Measurements from ENCODE around the gene NAGK. TPM values are rescaled to one million over a fixed set of nuclear protein-coding genes. Genes with fewer than 3 reads are reported as not detected.

Gene NAGK
- total and polyA plus RNA-seq, 9 of the 15 experiments (the other 6 are each of a cell fraction or from before 2014, with no cell fraction given): 4.9 to 14.9 (median 10.6) TPM

DNA sequence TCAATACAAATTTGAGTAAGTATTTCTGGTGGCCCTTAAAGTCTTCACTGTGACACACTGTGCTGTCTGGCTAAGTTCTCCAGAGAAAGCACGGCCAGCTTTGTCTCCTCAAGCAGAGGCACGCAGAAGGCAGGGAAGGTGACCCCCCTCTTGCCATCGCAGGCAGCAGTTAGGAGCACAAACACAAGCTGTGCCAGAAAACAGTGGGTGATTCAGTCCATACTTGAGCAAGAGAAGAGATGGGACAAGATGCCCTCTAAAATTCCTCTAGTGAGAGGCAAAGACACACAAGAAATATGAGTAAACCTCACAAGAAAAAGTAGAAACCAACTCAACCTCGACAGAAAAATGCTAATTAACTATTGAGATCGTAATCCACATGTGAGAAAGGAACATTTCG lies 51.7 kb downstream of the NAGK start (continued):
- TF ChIP-seq, protein P1, sequence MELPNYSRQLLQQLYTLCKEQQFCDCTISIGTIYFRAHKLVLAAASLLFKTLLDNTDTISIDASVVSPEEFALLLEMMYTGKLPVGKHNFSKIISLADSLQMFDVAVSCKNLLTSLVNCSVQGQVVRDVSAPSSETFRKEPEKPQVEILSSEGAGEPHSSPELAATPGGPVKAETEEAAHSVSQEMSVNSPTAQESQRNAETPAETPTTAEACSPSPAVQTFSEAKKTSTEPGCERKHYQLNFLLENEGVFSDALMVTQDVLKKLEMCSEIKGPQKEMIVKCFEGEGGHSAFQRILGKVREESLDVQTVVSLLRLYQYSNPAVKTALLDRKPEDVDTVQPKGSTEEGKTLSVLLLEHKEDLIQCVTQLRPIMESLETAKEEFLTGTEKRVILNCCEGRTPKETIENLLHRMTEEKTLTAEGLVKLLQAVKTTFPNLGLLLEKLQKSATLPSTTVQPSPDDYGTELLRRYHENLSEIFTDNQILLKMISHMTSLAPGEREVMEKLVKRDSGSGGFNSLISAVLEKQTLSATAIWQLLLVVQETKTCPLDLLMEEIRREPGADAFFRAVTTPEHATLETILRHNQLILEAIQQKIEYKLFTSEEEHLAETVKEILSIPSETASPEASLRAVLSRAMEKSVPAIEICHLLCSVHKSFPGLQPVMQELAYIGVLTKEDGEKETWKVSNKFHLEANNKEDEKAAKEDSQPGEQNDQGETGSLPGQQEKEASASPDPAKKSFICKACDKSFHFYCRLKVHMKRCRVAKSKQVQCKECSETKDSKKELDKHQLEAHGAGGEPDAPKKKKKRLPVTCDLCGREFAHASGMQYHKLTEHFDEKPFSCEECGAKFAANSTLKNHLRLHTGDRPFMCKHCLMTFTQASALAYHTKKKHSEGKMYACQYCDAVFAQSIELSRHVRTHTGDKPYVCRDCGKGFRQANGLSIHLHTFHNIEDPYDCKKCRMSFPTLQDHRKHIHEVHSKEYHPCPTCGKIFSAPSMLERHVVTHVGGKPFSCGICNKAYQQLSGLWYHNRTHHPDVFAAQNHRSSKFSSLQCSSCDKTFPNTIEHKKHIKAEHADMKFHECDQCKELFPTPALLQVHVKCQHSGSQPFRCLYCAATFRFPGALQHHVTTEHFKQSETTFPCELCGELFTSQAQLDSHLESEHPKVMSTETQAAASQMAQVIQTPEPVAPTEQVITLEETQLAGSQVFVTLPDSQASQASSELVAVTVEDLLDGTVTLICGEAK (IDR thresholded peaks at IDR 0.05): no peak
- TF ChIP-seq, protein P1 (CRISPR knock-in tag; IDR thresholded peaks at IDR 0.05): no peak

Data from K562 (cell line).